Right renal pelvis (tissue), 4 donors: ENCODE results near the gene GRM1. TPM values are rescaled to one million over a fixed set of nuclear protein-coding genes. Genes with fewer than 3 reads are reported as not detected.

ENCODE experiments used
- DNase-seq, 4 donors: peaks; one replicate each; pipeline ENCODE4 v3.0.0-alpha.2; 2013; ENCODE audit warnings: low read depth in 4 of 4, low spot score in 3 of 4, missing footprints in 1 of 4
- polyA plus RNA-seq, 4 donors: library from polyadenylated mRNA; unstranded; fragments of 120-200 nt; gene quantifications; one replicate each; pipeline ENCODE4 v1.2.1, GENCODE V29; 2013; ENCODE audit not compliant: insufficient read length in 4 of 4

GRM1 gene
- polyA plus RNA-seq, 4 donors, result 0.15 to 0.27 (median 0.20) TPM

DNA sequence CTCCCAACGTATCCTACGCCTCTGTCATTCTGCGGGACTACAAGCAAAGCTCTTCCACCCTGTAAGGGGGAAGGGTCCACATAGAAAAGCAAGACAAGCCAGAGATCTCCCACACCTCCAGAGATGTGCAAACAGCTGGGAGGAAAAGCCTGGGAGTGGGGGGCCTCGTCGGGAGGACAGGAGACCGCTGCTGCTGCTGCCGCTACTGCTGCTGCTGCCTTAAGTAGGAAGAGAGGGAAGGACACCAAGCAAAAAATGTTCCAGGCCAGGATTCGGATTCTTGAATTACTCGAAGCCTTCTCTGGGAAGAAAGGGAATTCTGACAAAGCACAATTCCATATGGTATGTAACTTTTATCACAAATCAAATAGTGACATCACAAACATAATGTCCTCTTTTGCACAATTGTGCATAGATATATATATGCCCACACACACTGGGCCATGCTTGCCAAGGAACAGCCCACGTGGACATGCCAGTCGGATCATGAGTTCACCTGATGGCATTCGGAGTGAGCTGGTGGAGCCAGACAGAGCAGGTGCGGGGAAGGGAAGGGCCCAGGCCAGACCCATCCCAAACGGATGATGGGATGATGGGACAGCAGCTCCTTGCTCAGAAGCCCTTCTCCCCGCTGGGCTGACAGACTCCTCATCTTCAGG, 406.0 kb downstream of the GRM1 start:
- DNase-seq, result no peak

GRCh38 chr6:146441907-146442306, 413.0 kb downstream of the GRM1 start:
- DNase-seq, result no peak

DNA sequence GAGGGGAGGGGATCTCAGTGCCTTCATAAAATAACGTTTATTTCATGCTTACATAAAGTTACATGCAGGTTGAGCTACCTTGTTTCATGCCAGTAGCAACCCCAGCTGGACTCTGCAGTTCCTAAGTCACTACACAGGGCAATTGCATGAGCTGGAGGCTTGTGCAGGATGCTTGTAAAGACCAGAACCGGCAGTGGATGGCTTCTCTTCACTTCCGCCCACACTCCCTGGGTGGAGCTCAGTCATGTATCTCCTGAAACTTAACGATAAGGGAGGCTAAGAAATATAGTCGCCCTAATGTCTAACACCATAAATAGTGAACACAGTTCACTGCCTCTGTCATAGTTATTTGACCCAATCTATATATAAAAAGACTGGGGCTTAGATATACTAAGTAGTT, 415.3 kb downstream of the GRM1 start:
- DNase-seq, result no peak

- DNase-seq, result no peak
These were observed 416.4 kb downstream of the GRM1 start for GRCh38 chr6:146445233-146445632.

- DNase-seq, result no peak
These were observed 428.0 kb downstream of the GRM1 start for GRCh38 chr6:146456886-146457285.

- no peak for DNase-seq
These were observed 432.1 kb downstream of the GRM1 start for GRCh38 chr6:146460941-146461340.

DNA sequence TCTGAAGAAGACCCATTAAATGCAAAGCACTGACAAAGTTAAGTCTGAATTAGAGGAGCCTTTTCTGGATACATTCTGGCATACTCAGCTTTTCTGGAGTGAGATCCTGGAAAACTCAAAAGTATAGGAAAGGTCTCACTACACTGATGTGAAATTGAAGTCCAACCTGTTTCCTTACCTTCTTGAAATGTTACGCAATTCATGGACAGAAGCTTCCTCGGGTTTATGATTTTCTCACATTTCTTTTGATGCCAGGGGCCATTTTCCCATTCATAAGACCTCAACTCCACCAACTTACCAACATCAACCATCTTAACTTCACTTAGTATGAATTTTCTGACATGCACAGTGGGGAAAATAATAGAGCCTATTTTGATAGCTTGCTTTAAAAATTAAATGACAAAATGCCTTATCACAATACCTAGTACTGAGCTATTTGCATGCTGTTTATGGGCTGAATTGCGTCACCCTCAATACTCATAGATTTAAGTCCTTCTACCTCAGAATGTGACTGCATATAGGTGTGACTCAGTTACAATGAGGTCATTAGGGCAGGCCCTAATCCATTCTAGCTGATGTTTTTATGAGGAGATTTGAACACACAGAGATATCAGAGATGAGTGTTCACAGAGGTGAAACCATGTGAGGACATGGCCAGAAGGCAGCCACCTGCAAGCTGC, 441.4 kb downstream of the GRM1 start:
- DNase-seq, result no peak

- no peak for DNase-seq
These were observed 444.1 kb downstream of the GRM1 start for GRCh38 chr6:146472918-146473317.

DNA sequence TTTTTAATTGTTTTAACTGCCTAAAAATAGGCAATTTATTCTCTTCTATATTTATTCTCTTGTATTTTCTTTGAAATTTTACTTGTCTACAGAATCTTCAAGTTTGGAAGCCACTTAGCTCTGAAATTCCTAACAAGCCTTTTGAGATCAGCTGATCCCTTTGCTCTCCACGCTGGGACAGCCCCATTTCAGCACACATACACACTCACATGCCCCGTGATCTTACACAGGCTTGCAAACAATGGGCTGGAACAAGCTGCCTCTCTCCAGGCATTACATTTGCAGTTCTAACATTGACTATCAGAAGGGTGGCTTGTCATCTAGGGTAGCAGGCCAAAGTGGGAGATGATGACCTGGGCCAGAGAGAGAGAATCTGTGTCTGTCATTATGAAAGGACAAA, 452.7 kb downstream of the GRM1 start:
- DNase-seq, result no peak

GRCh38 chr6:146484411-146484810, 455.5 kb downstream of the GRM1 start:
- no peak for DNase-seq

Other genes starting within 250 kb of the GRM1 start
- gene FBXO30, start 214.3 kb upstream of the GRM1 start, polyA plus RNA-seq, result 10 to 100 TPM; 11.1 to 15.4 (median 13.5) TPM
- 10 to 100 TPM; 20.4 to 25.7 (median 21.6) TPM for gene SHPRH, start 64.7 kb upstream of the GRM1 start, polyA plus RNA-seq